Suprapubic skin (tissue), 4 donors: ENCODE data around the gene HSPB6. TPM values are rescaled to one million over a fixed set of nuclear protein-coding genes. Genes with fewer than 3 reads are reported as not detected.
A peak's percentile ranks its signal among the peaks of the same experiment; 100 is the strongest.

Source experiments
- DNase-seq, 2 donors: peaks; one replicate each; pipeline ENCODE4 v3.0.0-alpha.2; 2019; ENCODE audit warnings: low spot score in 2 of 2
- H3K27ac ChIP-seq: fragments of 200-600 bp; sonication (generic); one replicate; pipeline ENCODE4 v1.5.1; 2019
- H3K27me3 ChIP-seq: fragments of 200-600 bp; sonication (generic); one replicate; pipeline ENCODE4 v1.5.1; 2019
- H3K36me3 ChIP-seq: fragments of 200-600 bp; sonication (generic); one replicate; pipeline ENCODE4 v1.5.1; 2019
- H3K4me1 ChIP-seq: fragments of 200-600 bp; sonication (generic); one replicate; pipeline ENCODE4 v1.5.1; 2019
- H3K4me3 ChIP-seq: fragments of 200-600 bp; sonication (generic); one replicate; pipeline ENCODE4 v1.5.1; 2019; ENCODE audit warnings: mild to moderate bottlenecking
- H3K9me3 ChIP-seq: fragments of 200-600 bp; sonication (generic); one replicate; pipeline ENCODE4 v1.5.1; 2019
- CTCF ChIP-seq, 2 donors: fragments of 200-600 bp in 1 of 2; fragments of 450-650 bp in 1 of 2; sonication (generic) in 1 of 2; IDR thresholded peaks; one replicate each; pipeline ENCODE4 v1.5.1; 2016 to 2019; ENCODE audit warnings: antibody characterized with exemption in 2 of 2, mild to moderate bottlenecking in 1 of 2, moderate library complexity in 1 of 2
- EP300 ChIP-seq: sonication (generic); formaldehyde crosslinking; IDR thresholded peaks from one replicate; pipeline ENCODE4 v1.6.1; 2017; ENCODE audit warnings: antibody characterized with exemption
- POLR2A ChIP-seq, 2 donors: fragments of 450-650 bp; IDR thresholded peaks; one replicate each; pipeline ENCODE4 v1.6.1; 2017; ENCODE audit warnings: antibody characterized with exemption in 2 of 2, mild to moderate bottlenecking in 2 of 2, moderate library complexity in 2 of 2
- POLR2AphosphoS5 ChIP-seq, 3 donors: sonication (generic); formaldehyde crosslinking; IDR thresholded peaks; one replicate each; pipeline ENCODE4 v1.6.1; 2017; ENCODE audit warnings: antibody characterized with exemption in 3 of 3
- WGBS: methylation state at CpG from one replicate; pipeline ENCODE4 v1.1.5; 2018; 5-methylcytosine and 5-hydroxymethylcytosine counted together
- total RNA-seq, 4 donors: library from RNA; depleted of rRNA; stranded (reverse); fragments of >200 nt; gene quantifications; one replicate each; pipeline ENCODE4 v1.1.0, GENCODE V29; 2016

HSPB6 gene
- total RNA-seq, 4 donors from 2014 or later, result 4.1 to 13.4 (median 5.5) TPM

GRCh38 chr19:35732540-35733179 lies 24.2 kb downstream of the HSPB6 start:
- no peaks in the 10 kb centered on the region for H3K9me3 ChIP-seq
- H3K4me1 ChIP-seq, result peaks cover 15% of the 10 kb centered on the region
- no peak overlapping the region for H3K27ac ChIP-seq
- peaks cover 92% of the 10 kb centered on the region for H3K36me3 ChIP-seq
- WGBS, result 96% methylated on average over 15 of the region's 25 CpGs
- TF ChIP-seq CTCF (IDR thresholded peaks at IDR 0.05) (no peak), POLR2A (IDR thresholded peaks at IDR 0.05) (no peak), EP300 (no peak), POLR2AphosphoS5 (IDR thresholded peaks at IDR 0.05) (no peak)
- H3K27me3 ChIP-seq, result no peaks in the 10 kb centered on the region
- no peak overlapping the region for H3K4me3 ChIP-seq
- no peak for DNase-seq

- DNase-seq, result no peak
- H3K27me3 ChIP-seq, result no peaks in the 10 kb centered on the region
- H3K4me3 ChIP-seq, result no peak overlapping the region
- 86% methylated on average over 20 of the region's 21 CpGs for WGBS
- H3K27ac ChIP-seq, result no peak overlapping the region
- H3K9me3 ChIP-seq, result no peaks in the 10 kb centered on the region
- H3K36me3 ChIP-seq, result peaks cover 93% of the 10 kb centered on the region
- peaks cover 15% of the 10 kb centered on the region for H3K4me1 ChIP-seq
- TF ChIP-seq POLR2AphosphoS5 (IDR thresholded peaks at IDR 0.05), result no peak
Observed at GRCh38 chr19:35731779-35732405, 24.9 kb downstream of the HSPB6 start.

- WGBS, result 46% methylated on average over 9 of the region's 9 CpGs
- Histone ChIP-seq H3K27ac (peak overlapping the region; percentile 43), H3K36me3 (peaks cover 93% of the 10 kb centered on the region)
Observed at GRCh38 chr19:35731353-35731752, 25.5 kb downstream of the HSPB6 start.

GRCh38 chr19:35730326-35730725 lies 26.5 kb downstream of the HSPB6 start:
- no peak overlapping the region for H3K4me3 ChIP-seq
- no peak for TF ChIP-seq POLR2AphosphoS5 (IDR thresholded peaks at IDR 0.05)
- TF ChIP-seq POLR2A (IDR thresholded peaks at IDR 0.05), result no peak
- TF ChIP-seq EP300, result no peak
- no peak for TF ChIP-seq CTCF (IDR thresholded peaks at IDR 0.05)
- DNase-seq, result no peak
- H3K9me3 ChIP-seq, result no peaks in the 10 kb centered on the region
- peaks cover 15% of the 10 kb centered on the region for H3K4me1 ChIP-seq
- no peaks in the 10 kb centered on the region for H3K27me3 ChIP-seq
- H3K27ac ChIP-seq, result no peak overlapping the region
- peaks cover 99% of the 10 kb centered on the region for H3K36me3 ChIP-seq
- 91% methylated on average over 18 of the region's 18 CpGs for WGBS

More at GRCh38 chr19:35731353-35731752, 25.5 kb downstream of the HSPB6 start:
- Histone ChIP-seq H3K4me1 (peaks cover 15% of the 10 kb centered on the region), H3K27me3 (no peaks in the 10 kb centered on the region), H3K4me3 (no peak overlapping the region), H3K9me3 (no peaks in the 10 kb centered on the region)
- TF ChIP-seq POLR2A (IDR thresholded peaks at IDR 0.05) (no peak), CTCF (IDR thresholded peaks at IDR 0.05) (no peak), EP300 (no peak), POLR2AphosphoS5 (IDR thresholded peaks at IDR 0.05) (no peak)
- DNase-seq, result no peak

- H3K36me3 ChIP-seq, result peaks cover 99% of the 10 kb centered on the region
- no peak for DNase-seq
- 86% methylated on average over 11 of the region's 11 CpGs for WGBS
- peaks cover 15% of the 10 kb centered on the region for H3K4me1 ChIP-seq
- no peak overlapping the region for H3K4me3 ChIP-seq
- H3K27ac ChIP-seq, result no peak overlapping the region
- no peaks in the 10 kb centered on the region for H3K27me3 ChIP-seq
- TF ChIP-seq POLR2A (IDR thresholded peaks at IDR 0.05), result no peak
- no peak for TF ChIP-seq CTCF (IDR thresholded peaks at IDR 0.05)
- no peak for TF ChIP-seq POLR2AphosphoS5 (IDR thresholded peaks at IDR 0.05)
- no peak for TF ChIP-seq EP300
- no peaks in the 10 kb centered on the region for H3K9me3 ChIP-seq
Observed at GRCh38 chr19:35729763-35730162, 27.1 kb downstream of the HSPB6 start.
